ENCODE results near the gene NSUN2.

Gene NSUN2

DNA sequence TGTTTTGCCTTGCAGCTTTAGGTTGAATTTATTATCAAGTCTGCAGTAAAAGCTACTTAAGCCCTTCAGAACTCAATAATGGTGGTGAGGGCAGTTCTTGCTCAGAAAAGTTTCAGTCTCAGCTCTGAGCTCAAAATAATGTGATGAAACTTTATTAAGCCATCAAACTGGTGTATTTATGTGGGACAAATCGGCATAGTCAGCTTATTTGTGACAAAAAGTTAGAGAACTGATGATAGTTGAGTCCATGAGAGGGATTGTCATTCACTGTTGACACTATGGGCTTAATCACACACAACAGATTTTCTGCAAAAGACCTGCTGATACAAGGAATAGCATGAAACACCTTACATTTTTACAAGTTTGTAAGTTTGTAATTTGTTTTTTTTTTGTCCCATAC lies 9.8 kb upstream of the NSUN2 start:
- no peak for FAIRE-seq

GRCh38 chr5:6638236-6638635 lies 5.4 kb upstream of the NSUN2 start:
- no peak for FAIRE-seq

- no peak for FAIRE-seq
Observed at GRCh38 chr5:6637590-6637989, 4.7 kb upstream of the NSUN2 start.

GRCh38 chr5:6637022-6637421 lies 4.2 kb upstream of the NSUN2 start:
- FAIRE-seq = no peak

GRCh38 chr5:6636293-6636692 lies 3.4 kb upstream of the NSUN2 start:
- FAIRE-seq = no peak

DNA sequence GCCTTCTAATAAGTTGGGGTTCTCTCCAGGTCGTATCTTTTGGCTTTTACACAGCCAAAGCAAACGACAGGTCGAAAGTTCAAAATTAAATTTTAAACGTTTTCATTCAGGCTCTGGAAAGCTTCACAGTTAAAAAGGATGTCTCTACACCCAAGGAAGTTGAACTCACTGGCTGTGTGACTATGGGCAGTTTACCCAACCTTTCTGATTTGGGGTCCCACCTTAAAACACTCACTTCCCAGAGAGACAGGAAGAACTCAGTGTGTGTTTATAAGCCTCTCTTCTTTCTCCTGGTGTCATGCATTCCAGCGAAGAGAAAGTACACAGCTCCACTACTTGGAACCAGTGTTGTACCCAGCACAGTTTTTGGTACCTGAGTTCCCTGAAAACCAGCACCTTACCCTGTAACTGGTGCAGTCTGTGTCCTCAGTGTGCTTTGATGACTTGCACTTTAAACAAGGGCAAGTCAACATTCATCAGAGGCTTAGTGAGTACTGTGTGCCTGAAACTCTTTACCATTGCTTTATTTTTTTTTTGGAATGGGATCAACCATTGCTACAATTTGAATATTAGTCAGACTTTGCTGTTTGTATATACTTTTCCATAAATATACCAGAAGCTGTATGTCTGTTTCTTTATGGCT lies 2.1 kb upstream of the NSUN2 start:
- no peak for FAIRE-seq

DNA sequence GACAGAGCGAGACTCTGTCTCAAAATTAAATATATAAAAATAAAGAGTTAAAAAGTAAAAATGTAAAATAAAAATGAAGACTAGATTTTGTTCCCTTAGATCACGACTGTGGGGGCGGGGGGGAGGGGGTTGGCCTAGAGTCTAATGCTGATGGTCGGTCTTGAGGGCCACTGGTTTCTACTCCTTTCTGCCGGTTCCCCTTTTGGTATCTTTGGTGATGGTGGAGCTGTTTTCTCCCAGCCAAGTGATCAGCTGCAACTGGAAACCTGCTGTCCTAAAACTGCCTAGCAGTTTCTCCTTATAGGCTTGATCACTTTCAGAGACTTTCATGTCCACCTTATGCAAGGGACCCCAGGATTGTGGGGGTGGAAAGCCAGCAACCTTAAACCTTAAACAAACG lies 1.5 kb upstream of the NSUN2 start:
- FAIRE-seq = no peak

DNA sequence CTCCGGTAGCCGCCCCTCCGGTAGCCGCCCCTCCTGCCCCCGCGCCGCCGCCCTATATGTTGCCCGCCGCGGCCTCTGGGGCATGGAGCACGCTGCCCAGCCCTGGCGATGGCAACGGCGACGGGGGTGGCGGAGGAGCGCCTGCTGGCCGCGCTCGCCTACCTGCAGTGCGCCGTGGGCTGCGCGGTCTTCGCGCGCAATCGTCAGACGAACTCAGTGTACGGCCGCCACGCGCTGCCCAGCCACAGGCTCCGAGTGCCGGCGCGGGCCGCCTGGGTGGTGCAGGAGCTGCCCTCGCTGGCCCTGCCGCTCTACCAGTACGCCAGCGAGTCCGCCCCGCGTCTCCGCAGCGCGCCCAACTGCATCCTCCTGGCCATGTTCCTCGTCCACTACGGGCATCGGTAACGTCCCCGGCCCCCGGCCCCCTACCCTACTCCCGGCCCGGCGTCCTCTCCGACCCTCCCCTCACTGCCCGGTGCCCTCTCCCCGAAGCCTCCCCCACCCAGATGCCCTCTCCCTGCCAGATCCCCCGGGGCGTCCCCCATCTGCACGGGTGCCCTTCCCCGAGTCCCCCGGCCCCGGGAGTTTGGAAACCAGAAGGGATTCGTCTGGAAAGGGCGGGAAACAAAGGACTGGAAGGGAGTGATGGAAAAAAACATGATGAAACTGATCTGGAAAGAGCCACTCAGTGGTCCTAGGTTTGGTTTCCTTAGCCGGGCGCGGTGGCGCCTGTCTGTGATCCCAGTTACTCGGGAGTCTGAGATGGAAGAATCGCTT lies 813 bp upstream of the NSUN2 start:
- no peak for FAIRE-seq

GRCh38 chr5:6632324-6632887 lies 438 bp downstream of the NSUN2 start:
- no peak for FAIRE-seq

- FAIRE-seq = no peak
Observed at GRCh38 chr5:6631441-6631840, 1.4 kb downstream of the NSUN2 start.

GRCh38 chr5:6626508-6626907 lies 6.3 kb downstream of the NSUN2 start:
- FAIRE-seq = no peak

- no peak for FAIRE-seq
Observed at GRCh38 chr5:6623941-6624340, 8.9 kb downstream of the NSUN2 start.

GRCh38 chr5:6623228-6623627 lies 9.6 kb downstream of the NSUN2 start:
- FAIRE-seq = no peak

- no peak for FAIRE-seq
Observed at GRCh38 chr5:6616632-6617031, 16.2 kb downstream of the NSUN2 start.

- FAIRE-seq = no peak
Observed at GRCh38 chr5:6615034-6615815, 17.6 kb downstream of the NSUN2 start.

DNA sequence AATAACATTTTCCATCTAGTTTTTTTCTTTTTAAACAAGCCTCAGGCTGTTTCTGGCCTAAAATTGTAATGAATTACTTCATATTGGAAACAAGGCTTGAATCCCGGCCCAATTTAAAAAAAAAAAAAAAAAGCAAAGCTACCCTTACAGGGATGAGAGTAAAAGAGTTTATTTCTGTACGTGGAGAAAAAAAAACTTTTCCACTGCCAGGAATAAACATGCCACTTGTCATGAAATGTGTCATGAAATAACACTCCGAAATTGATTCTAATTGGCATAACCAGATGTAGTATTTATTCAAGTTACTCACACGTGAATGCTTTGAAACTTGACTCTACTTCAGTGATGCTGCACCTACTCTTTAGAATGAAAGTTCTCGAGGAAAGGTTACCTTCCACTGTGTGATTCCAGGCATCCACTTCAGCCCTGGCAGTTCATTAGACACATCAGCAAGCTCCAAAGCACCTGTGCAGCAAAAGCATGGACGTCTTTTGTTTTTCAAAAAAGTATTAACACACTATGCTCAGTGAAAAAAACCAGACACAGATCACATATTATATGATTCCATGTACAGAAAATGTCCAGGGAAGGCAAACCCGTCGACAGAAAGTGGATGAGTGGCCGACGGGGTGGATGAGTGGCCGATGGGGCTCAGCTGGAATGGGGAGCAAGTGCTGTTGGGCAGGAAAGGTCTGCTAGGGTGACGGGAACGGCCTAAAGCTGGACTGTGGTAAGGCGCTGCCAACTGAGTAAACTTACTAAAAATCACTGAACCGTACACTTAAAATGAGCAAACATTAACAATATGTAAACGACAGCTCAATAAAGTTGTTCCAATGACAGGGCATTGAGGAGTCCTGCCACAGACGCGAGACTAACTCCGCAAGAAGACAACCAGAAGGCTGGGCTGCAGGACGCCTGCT lies 21.2 kb downstream of the NSUN2 start:
- FAIRE-seq = no peak

DNA sequence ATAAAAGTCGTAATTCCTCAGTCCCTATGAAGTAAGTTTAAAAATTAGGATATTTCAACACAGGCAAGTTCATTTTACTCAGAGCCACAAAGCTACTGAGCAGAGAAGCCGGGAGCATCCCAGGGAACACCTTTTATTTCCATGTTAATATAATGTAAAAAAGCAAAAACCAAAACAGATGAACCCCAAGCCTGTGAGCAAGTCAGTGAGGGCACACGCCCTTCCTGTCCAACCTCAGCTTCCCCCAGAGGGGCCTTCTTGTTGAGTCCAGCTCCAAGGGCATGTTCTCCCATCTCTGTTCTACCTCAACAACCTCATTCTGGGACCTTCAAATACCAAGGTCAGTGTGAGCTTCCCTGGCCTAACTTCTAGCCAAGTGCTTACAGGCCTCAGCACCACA lies 24.8 kb downstream of the NSUN2 start:
- FAIRE-seq = no peak

DNA sequence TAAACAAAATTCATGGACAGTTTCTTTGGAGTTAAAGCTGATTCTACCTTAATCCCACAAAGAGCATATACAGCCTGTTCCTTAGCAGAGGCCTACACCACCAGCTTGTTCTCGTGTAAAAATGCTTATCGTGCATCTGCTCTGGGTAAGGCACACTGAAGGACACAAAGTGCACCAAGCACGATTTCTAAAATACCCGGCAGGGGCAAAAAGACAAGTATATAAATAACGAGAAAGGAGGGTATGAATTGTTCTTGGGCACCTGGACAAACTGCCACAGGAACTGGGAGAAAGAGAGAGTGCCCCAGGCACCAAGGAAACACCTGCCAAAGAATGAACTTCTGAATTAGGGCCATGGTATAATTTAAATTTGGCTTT lies 25.3 kb downstream of the NSUN2 start:
- no peak for FAIRE-seq

GRCh38 chr5:6606884-6607558 lies 25.8 kb downstream of the NSUN2 start:
- FAIRE-seq = no peak

- FAIRE-seq = no peak
Observed at GRCh38 chr5:6604946-6605345, 27.9 kb downstream of the NSUN2 start.

DNA sequence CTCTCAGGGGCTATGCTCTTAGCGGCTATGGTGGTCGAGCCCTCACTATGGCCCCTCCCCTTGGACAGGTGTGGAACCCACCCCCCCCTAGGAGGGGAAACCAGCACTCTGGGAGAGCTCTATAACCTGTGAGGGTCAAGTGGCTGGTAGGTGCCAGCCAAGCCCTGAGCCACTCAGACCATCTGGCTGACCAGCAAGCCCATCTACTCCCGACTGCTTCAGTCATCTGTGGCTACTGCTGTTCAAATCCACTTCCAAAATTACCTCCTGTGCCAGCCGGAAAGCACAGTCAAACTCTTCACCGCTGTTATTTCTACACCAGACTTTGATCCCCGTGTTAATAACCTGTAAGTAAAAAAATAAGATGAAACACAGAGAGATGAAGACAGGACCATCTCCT lies 28.5 kb downstream of the NSUN2 start:
- no peak for FAIRE-seq

GRCh38 chr5:6603643-6604042 lies 29.2 kb downstream of the NSUN2 start:
- no peak for FAIRE-seq

Data from colon (tissue), 2 donors.